Prostate gland (tissue), 2 donors: ENCODE data around the gene TBC1D22A. TPM values are rescaled to one million over a fixed set of nuclear protein-coding genes. Genes with fewer than 3 reads are reported as not detected.
A peak's percentile ranks its signal among the peaks of the same experiment; 100 is the strongest.

Experiments used
- DNase-seq: peaks from one replicate; pipeline ENCODE4 v3.0.0-alpha.2; 2019; ENCODE audit warnings: low spot score
- H3K27ac ChIP-seq, 2 donors: fragments of 200-600 bp; sonication (generic); 2 replicates each; pipeline ENCODE4 v1.5.1; 2017 to 2019
- H3K27me3 ChIP-seq: fragments of 200-600 bp; sonication (generic); replicated peaks from 2 replicates; pipeline ENCODE4 v1.5.1; 2019; ENCODE audit not compliant: insufficient read depth
- H3K36me3 ChIP-seq, 2 donors: fragments of 200-600 bp; sonication (generic); 1 replicate in 1 of 2; 2 replicates in 1 of 2; pipeline versions ENCODE4 v1.5.1 to v1.8.1; 2017 to 2019
- H3K4me1 ChIP-seq: fragments of 200-600 bp; sonication (generic); replicated peaks from 2 replicates; pipeline ENCODE4 v1.5.1; 2019
- H3K4me3 ChIP-seq, 2 donors: fragments of 200-600 bp; sonication (generic); 2 replicates each; pipeline ENCODE4 v1.5.1; 2017 to 2019
- H3K9me3 ChIP-seq: fragments of 200-600 bp; sonication (generic); 2 replicates; pipeline ENCODE4 v1.5.1; 2017
- POLR2A ChIP-seq: fragments of 450-650 bp; IDR thresholded peaks from one replicate; pipeline ENCODE4 v1.6.1; 2016; ENCODE audit warnings: antibody characterized with exemption, mild to moderate bottlenecking
- POLR2AphosphoS5 ChIP-seq: sonication (generic); formaldehyde crosslinking; IDR thresholded peaks from one replicate; pipeline ENCODE4 v1.6.1; 2017; ENCODE audit warnings: antibody characterized with exemption
- WGBS: methylation state at CpG from one replicate; pipeline ENCODE4 v1.1.5; 2018; 5-methylcytosine and 5-hydroxymethylcytosine counted together
- intact Hi-C: fragments of 100-400 bp; cut with DNase I; formaldehyde crosslinking; loops from one replicate; pipeline ENCODE4 v1.14.2; 2022
- total RNA-seq, 2 donors: library from RNA; depleted of rRNA; stranded (reverse); fragments of >200 nt; gene quantifications; one replicate each; pipeline ENCODE4 v1.1.0, GENCODE V29; 2016
- TF ChIP-seq, protein P1 (sequence below), 4 experiments: fragments of 200-600 bp in 2 of 4; fragments of 450-650 bp in 2 of 4; sonication (generic) in 2 of 4; IDR thresholded peaks; 1 replicate in 3 of 4; 2 replicates in 1 of 4; pipeline ENCODE4 v1.5.1; 2016 to 2019; ENCODE audit warnings: antibody characterized with exemption in 4 of 4, mild to moderate bottlenecking in 2 of 4, moderate library complexity in 2 of 4

The TBC1D22A gene
- total RNA-seq, 2 donors from 2014 or later = 16.0 to 30.7 TPM

DNA sequence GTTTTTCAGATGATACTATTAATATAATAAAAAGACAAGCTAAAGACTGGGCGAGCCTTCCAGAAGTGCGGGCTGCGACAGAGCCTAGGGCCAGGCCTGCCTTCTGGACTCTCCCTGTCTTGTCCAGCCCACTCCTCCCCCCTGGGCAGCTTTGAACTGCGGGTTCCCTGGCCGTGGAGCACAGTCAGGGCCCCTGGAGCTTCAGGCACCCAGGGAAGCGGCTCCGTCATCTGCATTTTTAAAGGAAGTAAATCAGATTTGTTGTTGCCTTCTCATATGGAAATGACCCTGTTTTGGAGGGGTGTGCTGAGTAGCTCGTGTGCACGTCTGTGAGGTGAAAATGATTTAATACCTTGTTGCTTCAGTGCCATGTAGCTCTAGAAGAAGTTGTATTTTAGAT is 265.3 kb downstream of the TBC1D22A start:
- TF ChIP-seq, protein P1, sequence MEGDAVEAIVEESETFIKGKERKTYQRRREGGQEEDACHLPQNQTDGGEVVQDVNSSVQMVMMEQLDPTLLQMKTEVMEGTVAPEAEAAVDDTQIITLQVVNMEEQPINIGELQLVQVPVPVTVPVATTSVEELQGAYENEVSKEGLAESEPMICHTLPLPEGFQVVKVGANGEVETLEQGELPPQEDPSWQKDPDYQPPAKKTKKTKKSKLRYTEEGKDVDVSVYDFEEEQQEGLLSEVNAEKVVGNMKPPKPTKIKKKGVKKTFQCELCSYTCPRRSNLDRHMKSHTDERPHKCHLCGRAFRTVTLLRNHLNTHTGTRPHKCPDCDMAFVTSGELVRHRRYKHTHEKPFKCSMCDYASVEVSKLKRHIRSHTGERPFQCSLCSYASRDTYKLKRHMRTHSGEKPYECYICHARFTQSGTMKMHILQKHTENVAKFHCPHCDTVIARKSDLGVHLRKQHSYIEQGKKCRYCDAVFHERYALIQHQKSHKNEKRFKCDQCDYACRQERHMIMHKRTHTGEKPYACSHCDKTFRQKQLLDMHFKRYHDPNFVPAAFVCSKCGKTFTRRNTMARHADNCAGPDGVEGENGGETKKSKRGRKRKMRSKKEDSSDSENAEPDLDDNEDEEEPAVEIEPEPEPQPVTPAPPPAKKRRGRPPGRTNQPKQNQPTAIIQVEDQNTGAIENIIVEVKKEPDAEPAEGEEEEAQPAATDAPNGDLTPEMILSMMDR (IDR thresholded peaks at IDR 0.05) = no peak
- no peak for TF ChIP-seq POLR2AphosphoS5
- no peak for TF ChIP-seq POLR2A
- DNase-seq = no peak
- H3K9me3 ChIP-seq = no peaks in the 10 kb centered on the region
- H3K4me3 ChIP-seq = no peak overlapping the region
- no peak overlapping the region for H3K27ac ChIP-seq
- H3K36me3 ChIP-seq = no peaks in the 10 kb centered on the region
- 79% methylated on average over 9 of the region's 9 CpGs for WGBS
- H3K27me3 ChIP-seq = no peaks in the 10 kb centered on the region
- intact Hi-C loops = no loop called here
- no peaks in the 10 kb centered on the region for H3K4me1 ChIP-seq

DNA sequence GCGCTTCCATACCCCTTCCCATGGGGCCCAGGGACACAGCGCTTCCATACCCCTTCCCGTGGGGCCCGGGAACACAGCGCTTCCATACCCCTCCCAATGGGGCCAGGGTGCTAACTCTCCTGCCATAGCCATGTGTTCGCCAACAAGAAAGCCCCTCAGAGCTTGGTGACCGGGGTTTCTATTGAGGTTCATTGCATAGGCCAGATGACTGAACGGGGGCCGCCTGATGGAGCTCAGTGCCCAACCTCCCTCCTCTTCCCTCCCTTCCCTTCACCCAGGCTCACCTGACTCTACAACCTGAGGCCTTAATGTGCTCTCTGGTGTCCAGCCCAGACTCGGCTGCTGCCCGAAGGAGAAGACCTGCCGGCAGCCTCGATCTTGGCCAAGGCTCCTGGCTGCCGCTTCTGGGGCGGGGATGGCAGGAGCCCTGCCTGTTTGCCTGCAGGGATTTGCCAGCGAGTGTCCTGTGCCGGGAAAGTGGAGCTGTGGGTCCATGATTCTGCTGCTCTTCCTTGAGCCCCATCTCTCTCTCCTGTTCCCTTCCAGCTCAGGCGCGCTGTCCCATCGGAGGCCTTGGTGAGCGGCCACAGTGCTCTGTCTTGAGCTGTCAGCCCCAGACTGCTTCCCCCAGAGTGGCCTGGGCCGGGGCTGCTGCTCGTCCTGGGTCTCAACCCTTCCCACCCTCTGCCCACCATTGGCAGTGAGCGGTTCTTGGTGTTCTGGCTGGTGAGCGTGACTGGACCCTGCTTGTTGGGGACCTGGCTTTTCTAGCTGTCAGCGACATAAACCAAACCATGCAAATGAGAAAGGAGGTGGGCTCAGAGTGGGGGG is 267.0 kb downstream of the TBC1D22A start:
- no peak for TF ChIP-seq POLR2AphosphoS5
- TF ChIP-seq, protein P1 (IDR thresholded peaks at IDR 0.05) = no peak
- no peak for TF ChIP-seq POLR2A
- no peaks in the 10 kb centered on the region for H3K4me1 ChIP-seq
- intact Hi-C loops = no loop called here
- no peaks in the 10 kb centered on the region for H3K36me3 ChIP-seq
- H3K27me3 ChIP-seq = no peaks in the 10 kb centered on the region
- no peak for DNase-seq
- peak overlapping the region; percentile 50 to 56 for H3K27ac ChIP-seq
- no peak overlapping the region for H3K4me3 ChIP-seq
- 72% methylated on average over 26 of the region's 26 CpGs for WGBS
- no peaks in the 10 kb centered on the region for H3K9me3 ChIP-seq

DNA sequence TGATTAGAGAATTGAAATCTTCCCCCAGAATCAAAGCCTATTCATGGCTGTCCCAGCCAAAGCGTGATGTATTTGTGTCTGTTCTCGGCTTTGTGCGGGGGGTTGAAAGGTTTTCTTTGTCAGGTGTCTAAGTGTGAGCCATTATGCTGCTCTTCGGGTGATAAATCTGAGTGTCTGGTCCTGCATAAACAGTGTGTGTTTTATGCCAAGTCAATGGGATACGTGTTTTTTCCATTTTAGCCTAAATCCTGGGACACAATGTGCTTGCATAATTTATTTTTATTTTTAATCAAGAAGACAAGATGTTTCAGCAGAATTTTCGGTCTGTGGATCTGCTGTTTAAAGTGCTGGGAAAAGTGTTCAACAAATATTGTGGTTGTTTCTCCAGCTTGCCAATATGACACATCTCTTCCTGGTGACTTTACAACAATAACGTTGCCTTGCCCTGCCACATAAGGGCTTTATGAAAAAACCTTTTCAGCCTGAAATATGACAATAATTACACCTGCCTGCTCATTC is 267.8 kb downstream of the TBC1D22A start:
- H3K27ac ChIP-seq = peak overlapping the region; percentile 50 to 56
- H3K4me3 ChIP-seq = no peak overlapping the region
- no peaks in the 10 kb centered on the region for H3K27me3 ChIP-seq
- no peaks in the 10 kb centered on the region for H3K36me3 ChIP-seq
- no peak for DNase-seq
- TF ChIP-seq POLR2AphosphoS5 = peak; percentile 23
- TF ChIP-seq POLR2A = no peak
- no peaks in the 10 kb centered on the region for H3K9me3 ChIP-seq
- no peaks in the 10 kb centered on the region for H3K4me1 ChIP-seq
- WGBS = 46% methylated on average over 7 of the region's 7 CpGs
- intact Hi-C loops = no loop called here

DNA sequence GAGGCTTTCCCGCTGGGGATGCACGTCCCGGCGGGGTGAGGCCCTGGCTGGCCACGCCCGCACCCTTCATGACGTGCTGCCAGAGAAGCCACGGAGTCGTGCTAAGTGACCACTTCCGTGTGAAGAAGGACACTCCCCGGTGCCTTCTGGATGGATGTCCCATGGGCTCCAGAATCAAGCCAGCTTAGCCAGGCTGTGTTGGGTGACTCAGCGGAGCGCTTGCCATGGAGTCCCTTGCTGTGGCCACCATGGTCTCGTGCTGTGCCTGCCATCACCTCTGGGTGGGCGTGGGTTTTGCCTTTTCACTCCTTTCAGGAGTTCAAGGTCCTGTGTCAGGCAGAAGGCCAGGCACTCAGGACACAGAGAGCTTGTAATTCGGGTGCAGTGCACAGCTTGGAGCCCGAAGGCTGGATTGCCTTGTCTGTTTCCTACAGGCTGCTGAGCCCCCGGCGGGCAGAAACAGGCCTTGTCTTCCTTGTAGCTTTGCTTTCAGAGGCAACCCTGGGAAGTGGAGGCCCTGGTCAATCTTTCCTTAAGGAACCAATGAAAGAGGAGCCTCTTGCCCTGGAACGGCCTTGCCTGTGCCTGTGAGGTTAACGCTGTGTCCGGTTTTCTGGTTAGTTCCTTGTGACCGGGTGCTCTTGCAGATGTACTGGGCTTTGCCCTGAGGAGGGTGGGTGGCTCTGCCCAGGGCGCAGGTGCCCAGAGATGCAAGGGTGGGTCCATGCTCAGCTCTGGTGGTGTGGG is 268.6 kb downstream of the TBC1D22A start:
- 69% methylated on average over 15 of the region's 24 CpGs for WGBS
- intact Hi-C loops = no loop called here
- DNase-seq = no peak
- Histone ChIP-seq H3K9me3 (no peaks in the 10 kb centered on the region), H3K27ac (peak overlapping the region; percentile 31 to 42), H3K4me1 (no peaks in the 10 kb centered on the region), H3K36me3 (no peaks in the 10 kb centered on the region), H3K4me3 (no peak overlapping the region), H3K27me3 (no peaks in the 10 kb centered on the region)
- TF ChIP-seq POLR2AphosphoS5 (no peak), POLR2A (no peak)
- TF ChIP-seq, protein P1 (IDR thresholded peaks at IDR 0.05) = no peak

DNA sequence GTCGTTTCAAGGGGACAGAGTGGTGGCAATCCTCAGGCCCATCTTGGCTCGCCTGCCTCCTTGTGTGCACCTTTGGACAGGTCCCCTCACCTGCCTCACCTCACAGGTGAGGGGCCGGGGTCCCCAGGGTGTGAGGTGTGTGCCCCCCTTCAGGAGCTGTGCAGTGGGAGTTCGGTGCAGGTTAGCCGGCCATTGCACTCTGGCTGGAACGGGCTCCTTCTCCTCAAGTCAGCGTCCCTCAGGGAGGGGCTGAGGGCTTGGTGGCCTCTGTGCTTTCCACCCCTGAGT is 269.1 kb downstream of the TBC1D22A start:
- intact Hi-C loops = no loop called here
- H3K9me3 ChIP-seq = no peaks in the 10 kb centered on the region
- H3K36me3 ChIP-seq = no peaks in the 10 kb centered on the region
- H3K4me1 ChIP-seq = no peaks in the 10 kb centered on the region
- H3K27ac ChIP-seq = peak overlapping the region in 1 of 2 donors; percentile 31
- H3K27me3 ChIP-seq = no peaks in the 10 kb centered on the region
- no peak for TF ChIP-seq POLR2AphosphoS5
- no peak for TF ChIP-seq POLR2A
- TF ChIP-seq, protein P1 (IDR thresholded peaks at IDR 0.05) = no peak
- H3K4me3 ChIP-seq = no peak overlapping the region
- 92% methylated on average over 7 of the region's 7 CpGs for WGBS
- DNase-seq = no peak
